C4-2B (cell line): Measurements from ENCODE around the gene DUSP23.

Source experiments
- ZFX ChIP-seq: fragments of 450-650 bp; IDR thresholded peaks from 2 replicates; pipeline ENCODE4 v1.6.1; 2017
- TF ChIP-seq, protein P1 (sequence below): fragments of 450-650 bp; conservative IDR thresholded peaks from 2 replicates; pipeline ENCODE4 v1.5.1; 2017; ENCODE audit warnings: mild to moderate bottlenecking

DNA sequence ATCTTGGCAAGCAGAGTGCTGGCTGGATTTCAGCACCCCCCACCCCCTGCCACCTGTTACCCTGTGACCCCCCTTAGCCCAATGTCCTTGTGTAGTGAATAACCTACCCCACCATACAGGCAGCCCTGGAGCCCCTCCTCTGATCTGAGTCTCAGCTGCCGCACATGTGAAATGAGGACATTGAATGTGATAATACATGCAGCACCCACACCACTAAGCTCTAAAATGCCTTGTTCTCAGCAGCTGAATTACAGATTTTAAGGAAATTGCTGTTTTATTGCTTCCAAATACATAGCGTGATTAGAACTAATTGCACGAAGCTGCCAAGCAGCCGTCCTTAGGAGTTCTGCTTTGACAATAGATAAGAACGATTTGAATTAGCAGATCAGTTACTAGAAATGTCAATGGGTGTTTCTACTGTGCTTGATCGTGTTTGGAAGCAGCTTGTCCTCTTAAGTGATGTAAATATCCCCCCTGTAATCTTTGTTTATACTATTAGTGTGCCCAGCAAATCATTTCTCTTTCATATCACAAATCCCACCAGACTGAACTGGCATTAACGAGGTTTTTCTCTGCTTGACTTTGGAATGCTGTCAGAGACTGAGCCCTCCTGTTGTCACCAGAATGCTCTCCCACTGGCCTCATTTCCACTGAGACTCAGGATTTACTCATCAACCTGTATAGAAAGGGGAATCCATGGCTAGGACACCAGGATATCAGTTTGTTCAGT lies 50.8 kb downstream of the DUSP23 start:
- TF ChIP-seq, protein P1, sequence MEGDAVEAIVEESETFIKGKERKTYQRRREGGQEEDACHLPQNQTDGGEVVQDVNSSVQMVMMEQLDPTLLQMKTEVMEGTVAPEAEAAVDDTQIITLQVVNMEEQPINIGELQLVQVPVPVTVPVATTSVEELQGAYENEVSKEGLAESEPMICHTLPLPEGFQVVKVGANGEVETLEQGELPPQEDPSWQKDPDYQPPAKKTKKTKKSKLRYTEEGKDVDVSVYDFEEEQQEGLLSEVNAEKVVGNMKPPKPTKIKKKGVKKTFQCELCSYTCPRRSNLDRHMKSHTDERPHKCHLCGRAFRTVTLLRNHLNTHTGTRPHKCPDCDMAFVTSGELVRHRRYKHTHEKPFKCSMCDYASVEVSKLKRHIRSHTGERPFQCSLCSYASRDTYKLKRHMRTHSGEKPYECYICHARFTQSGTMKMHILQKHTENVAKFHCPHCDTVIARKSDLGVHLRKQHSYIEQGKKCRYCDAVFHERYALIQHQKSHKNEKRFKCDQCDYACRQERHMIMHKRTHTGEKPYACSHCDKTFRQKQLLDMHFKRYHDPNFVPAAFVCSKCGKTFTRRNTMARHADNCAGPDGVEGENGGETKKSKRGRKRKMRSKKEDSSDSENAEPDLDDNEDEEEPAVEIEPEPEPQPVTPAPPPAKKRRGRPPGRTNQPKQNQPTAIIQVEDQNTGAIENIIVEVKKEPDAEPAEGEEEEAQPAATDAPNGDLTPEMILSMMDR: no peak
- no peak for TF ChIP-seq ZFX
